Vagina (tissue), 2 donors: ENCODE data around the gene RANBP10.

ENCODE experiments used
- CTCF ChIP-seq, 3 experiments: fragments of 450-650 bp in 2 of 3; fragments of 200-600 bp in 1 of 3; sonication (generic) in 1 of 3; IDR thresholded peaks; one replicate each; pipeline ENCODE4 v1.5.1; 2017 to 2019; ENCODE audit warnings: antibody characterized with exemption in 3 of 3, mild to moderate bottlenecking in 2 of 3, moderate library complexity in 2 of 3
- POLR2A ChIP-seq, 2 donors: fragments of 450-650 bp; IDR thresholded peaks; one replicate each; pipeline ENCODE4 v1.6.1; 2017; ENCODE audit warnings: antibody characterized with exemption in 2 of 2, mild to moderate bottlenecking in 2 of 2, moderate library complexity in 2 of 2
- POLR2AphosphoS5 ChIP-seq, 2 donors: sonication (generic); formaldehyde crosslinking; IDR thresholded peaks; one replicate each; pipeline ENCODE4 v1.9.0; 2017; ENCODE audit warnings: antibody characterized with exemption in 2 of 2, mild to moderate bottlenecking in 2 of 2, low read depth in 1 of 2; ENCODE audit not compliant: insufficient read depth in 1 of 2

DNA sequence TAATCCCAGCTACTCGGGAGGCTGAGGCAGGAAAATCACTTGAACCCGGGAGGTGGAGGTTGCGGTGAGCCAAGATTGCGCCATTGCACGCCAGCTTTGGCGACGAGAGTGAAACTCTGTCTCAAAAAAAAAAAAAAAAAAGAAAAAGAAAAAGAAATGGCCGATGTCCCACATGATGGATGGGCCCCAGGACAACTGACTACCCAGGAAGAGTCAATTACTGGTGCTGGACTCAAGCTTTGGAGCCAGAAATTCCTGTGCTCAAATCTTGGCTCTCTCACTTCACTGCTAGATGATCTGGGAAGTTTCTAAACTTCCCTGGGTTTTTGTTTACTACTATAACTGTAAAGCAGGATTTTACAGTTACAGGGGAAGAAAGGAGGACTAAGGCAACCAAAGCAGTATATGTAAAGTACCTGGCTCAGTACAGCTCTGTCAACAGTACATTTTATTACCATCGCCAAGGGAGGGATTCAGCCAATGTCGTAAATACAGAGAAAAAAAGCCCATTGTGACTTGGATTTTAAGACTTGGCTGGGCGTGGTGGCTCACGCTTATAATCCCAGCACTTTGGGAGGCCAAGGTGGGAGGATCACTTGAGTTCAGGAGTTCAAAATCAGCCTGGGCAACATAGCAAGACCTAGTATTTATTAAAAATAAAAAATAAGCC lies 127.9 kb downstream of the RANBP10 start:
- TF ChIP-seq CTCF (IDR thresholded peaks at IDR 0.05): no peak
- TF ChIP-seq POLR2A (IDR thresholded peaks at IDR 0.05): no peak
- TF ChIP-seq POLR2AphosphoS5 (IDR thresholded peaks at IDR 0.05; ENCODE audit: insufficient read depth in 1 of 2, low read depth in 1 of 2): no peak
